MM.1S (cell line): ENCODE measurements around the gene SELENOW.

Source experiments
- CTCF ChIP-seq: fragments of 300-600 bp; sonication (generic); IDR thresholded peaks from 2 replicates; pipeline ENCODE4 v1.5.1; 2016; ENCODE audit warnings: antibody characterized with exemption, low read length, mixed read lengths
- EZH2 ChIP-seq: fragments of 300-600 bp; sonication (generic); optimal IDR thresholded peaks from 2 replicates; pipeline ENCODE3; 2017; ENCODE audit warnings: low read depth, mild to moderate bottlenecking, antibody characterized with exemption, low read length, mixed read lengths
- EZH2phosphoT487 ChIP-seq: fragments of 300-600 bp; sonication (generic); IDR thresholded peaks from 2 replicates; pipeline ENCODE4 v1.6.1; 2018; ENCODE audit warnings: antibody characterized with exemption, low read length

GRCh38 chr19:47756953-47757608, 21.4 kb upstream of the SELENOW start:
- TF ChIP-seq CTCF (no peak), EZH2phosphoT487 (no peak), EZH2 (no peak)
